Anterior cingulate cortex (tissue), 58 donors: ENCODE measurements around the gene ADGRA3.
"Not testable (repeated sequence)": the region's sequence is repeated elsewhere in the genome, so short reads cannot be mapped to it uniquely, and the experiment has no call there.

ENCODE experiments used
- DNase-seq, 58 donors: peaks; one replicate each; lab custom pipeline; 2025; lab: John Stamatoyannopoulos, UW

The ADGRA3 gene

DNA sequence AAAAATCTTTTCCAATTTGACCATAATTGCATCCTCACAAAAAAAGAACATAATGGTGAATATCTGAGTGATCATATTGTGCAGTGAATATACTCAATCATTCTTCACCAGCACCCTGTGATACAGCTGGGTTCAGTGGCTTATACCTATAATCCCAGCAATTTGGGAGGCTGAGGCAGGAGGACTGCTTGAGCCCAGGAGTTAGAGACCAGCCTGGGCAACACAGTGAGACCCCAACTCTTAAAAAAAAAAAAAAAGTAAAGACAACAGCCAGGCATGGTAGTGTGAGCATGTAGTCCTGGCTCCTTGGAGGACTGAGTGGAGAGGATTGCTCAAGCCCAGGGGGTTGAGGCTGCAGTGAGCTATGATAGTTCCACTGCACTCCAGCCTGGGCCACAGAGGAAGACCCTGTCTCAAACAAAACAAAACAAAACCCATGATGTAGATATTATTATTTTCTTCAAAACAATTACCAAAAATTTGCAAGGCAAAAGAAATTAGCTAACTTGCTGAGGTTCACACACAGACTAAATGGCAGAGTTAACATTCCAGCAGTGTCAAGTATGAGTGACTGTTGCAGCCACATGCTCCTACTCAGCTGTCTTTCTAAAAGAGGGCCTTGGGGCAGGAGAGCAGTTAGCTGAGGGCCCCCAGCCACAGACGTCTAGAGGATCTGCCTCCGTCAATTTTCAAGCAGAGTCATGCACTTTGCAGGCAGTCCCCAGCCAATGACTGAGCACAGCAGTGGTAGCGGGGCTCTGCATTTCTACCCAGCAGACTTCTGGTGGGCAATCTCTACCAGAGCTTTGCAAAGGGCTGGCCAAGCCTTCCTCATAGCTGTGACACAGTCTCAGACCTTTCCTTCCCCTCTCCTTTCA is 33.4 kb downstream of the ADGRA3 start:
- no peak for DNase-seq

DNA sequence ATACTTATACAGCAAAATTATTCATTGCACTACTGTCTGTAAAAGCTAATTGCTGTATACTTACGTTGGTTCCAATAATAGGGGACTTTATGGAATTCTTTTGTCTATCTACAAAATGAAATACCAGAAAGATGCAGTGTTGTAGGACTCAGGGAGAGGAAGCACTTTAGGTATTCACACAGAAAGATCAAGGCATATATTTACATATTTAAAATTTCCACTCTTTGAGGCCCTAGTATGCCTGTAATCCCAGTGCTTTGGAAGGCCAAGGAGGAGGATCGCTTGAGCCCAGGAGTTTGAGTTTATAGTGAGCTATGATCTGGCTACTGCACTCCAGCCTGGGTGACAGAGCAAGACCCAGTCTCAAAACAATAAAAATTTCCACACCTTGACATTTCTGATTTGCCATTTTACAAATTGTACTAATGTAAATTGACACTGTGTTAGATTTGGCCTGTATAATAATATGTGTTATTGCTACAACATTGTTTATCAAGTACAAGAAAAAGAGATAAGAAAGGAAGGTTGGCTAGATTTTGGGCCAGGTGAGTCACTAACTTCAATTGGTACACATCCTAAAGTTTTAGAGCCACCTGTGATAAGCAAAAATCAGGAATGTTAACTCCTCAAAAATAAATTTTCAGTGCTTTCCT is 35.1 kb downstream of the ADGRA3 start:
- DNase-seq, result no peak

DNA sequence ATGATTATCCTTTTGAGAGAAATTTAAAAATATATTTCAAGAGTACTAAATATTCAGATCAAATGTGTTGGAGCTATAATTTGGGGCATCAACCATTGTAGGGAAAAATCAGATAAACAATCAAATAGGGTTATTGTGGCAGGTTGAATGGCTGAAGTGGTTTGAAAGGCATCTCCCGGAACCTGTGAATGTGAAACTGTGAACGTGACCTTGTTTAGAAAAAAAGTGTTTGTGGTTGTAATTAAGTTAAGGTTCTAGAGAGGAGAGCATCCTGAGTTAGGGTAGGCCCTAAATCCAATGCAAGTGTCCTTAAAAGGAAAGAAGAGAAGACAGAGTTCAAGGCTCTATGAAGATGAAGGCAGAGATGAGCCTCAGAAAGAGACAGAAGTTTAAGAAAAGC is 37.4 kb downstream of the ADGRA3 start:
- no peak for DNase-seq

GRCh38 chr4:22477813-22478182 is 38.1 kb downstream of the ADGRA3 start:
- no peak for DNase-seq

DNA sequence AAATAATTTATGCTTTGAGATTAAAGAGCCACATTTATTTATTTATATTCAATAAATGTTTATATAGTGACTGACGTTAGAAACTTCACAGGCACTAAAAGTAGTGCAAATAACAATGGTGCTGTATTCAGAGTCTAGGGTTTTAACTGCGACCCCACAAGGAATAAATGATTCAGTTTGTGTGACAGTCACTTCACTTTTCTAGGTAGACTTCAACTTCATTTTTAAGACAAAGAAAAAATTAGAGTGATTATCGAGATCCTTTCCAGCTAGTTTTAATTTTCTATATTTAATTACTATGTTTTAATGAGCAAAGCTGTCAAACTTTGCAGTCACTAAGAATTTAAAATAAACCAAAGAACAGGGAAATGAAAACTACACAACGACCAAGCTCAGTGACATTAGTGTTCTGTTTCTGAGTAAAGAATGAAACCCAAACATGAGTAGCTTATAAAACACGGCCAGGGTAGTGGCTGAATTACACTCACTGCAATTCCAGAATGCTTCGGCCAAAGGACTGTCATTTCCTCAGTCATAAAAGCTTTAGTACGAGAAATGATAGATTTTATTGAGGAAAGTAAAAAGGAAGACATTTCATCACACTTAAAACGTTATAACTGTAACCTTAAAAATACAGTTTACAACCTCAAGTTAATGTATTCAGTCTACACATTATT is 38.6 kb downstream of the ADGRA3 start:
- DNase-seq, result no peak

DNA sequence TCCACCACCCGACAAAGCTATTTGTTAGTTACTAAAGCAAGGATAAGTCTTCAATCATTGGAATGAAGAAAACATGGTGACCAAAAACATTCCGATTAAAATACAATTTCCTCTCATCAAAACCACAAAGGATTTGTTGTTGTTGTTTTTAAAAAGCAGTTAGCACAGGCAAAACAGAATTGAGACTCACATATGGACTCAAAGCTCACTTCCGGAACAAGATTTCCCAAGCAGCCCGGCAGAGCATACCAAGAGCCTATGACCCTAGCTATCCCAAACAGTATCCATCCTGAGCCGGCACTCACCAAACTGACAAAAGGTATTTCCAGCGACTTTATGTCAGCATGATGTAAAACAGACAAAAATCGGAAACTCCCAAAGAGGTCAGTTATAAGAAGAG is 39.9 kb downstream of the ADGRA3 start:
- no peak for DNase-seq

- DNase-seq, result not testable (repeated sequence)
Observed at GRCh38 chr4:22475311-22475646, 40.6 kb downstream of the ADGRA3 start.

DNA sequence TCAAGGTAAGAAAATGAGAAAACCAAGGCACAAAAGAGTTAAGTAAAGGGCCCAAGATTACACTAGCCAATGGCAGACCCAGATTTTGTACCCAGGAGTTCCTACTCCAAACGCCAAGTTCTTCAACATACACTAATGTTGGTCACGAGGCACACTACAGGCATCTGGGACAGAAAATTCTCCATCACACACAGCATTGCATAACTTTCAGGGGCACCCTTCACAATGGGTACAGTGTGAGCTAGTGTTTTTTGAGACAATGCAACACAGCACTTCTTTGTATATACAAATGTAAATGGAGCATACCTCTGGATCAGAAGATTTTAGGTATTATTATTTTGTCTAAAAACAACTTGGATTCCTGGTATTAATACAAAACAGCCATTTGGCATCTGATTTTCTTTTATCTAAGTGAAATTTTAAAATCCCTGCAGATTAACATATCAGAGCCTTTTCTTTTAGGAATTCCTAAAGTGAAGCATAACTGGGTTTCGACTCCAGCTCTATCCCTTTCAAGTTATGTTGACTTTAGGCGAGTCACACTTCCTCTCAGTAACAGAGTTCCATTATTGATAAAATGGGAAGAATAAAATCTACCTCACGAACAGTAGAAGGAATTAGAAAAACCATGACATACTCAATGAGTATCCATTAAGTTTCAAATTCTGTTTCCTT is 41.1 kb downstream of the ADGRA3 start:
- no peak for DNase-seq

DNA sequence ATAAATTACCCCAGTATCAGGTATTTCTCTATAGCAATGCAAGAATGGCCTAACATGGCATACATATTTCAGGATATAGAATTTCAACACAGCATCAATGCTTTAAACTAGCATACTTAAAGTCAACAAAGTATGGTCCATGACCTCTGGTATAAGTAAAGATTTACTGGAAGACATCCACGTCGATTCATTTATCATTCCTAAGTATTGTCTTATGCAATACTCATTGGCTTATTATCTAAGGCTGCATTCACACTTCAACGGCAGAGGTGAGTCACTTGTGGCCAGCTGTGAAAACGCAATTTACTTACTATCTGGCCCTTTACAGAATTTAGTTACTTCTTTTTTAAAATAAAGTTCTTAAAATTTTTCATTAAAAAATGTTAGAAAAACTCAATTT is 42.6 kb downstream of the ADGRA3 start:
- no peak for DNase-seq

- DNase-seq, result no peak
Observed at GRCh38 chr4:22471999-22472461, 43.8 kb downstream of the ADGRA3 start.

DNA sequence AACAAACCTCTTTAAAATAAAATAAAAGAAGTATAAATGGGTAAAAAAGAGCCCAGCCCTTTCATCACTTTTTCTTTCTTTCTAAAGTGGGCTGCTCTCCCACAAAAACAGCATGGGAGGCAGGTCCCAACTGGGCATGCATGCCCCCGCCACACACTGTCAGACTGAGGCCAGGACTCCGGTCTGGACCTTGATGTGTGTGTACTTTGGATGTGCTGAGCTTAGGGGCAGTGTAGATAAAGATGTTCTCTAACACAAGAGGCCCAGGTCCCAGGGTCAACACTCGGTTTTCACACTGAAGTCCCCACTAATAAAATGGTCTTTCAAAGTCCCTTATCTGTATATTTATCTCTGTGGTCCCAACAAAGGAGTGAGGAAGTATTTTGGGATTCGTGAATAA is 44.4 kb downstream of the ADGRA3 start:
- DNase-seq, result no peak

- no peak for DNase-seq
Observed at GRCh38 chr4:22466581-22466980, 49.3 kb downstream of the ADGRA3 start.

GRCh38 chr4:22465996-22466395 is 49.9 kb downstream of the ADGRA3 start:
- no peak for DNase-seq

DNA sequence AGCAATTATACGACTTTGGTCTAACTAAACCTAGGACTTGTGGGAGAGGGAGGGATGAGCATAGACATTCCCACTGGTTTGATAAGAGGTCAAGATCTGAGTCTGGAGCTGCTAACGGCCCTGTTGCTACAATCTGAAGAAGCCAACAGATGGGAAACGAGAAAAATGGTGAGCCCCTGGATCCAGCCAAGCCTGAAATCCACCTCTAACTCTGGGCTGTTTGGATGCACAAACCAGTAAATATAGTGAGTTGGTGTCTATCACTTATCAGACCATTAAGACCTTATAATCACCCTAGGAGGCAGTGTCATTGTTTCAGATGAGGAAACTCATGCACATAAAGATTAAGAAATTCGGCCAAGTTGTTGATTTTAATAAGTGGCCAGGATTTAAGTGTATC is 50.5 kb downstream of the ADGRA3 start:
- no peak for DNase-seq

DNA sequence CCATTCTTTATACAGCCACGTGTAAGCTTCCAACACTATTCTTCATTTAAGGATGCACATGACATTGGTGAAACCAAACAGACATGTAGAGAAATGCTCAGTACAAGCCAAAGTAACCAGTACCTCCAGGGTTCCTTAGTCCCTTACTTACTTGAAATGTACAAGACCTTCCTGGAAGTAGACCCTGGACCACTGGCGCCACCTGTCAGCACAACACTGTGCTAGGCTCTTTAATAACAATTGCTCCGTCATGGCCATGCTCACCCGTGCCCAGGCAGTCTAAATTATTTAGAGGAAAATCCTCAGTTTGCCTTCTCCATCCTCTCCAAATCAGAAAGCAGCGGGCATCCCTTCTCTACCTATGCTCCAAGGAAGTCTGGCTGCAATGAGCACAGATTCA is 52.7 kb downstream of the ADGRA3 start:
- no peak for DNase-seq

- no peak for DNase-seq
Observed at GRCh38 chr4:22462688-22463087, 53.2 kb downstream of the ADGRA3 start.

GRCh38 chr4:22460266-22460665 is 55.6 kb downstream of the ADGRA3 start:
- DNase-seq, result no peak

DNA sequence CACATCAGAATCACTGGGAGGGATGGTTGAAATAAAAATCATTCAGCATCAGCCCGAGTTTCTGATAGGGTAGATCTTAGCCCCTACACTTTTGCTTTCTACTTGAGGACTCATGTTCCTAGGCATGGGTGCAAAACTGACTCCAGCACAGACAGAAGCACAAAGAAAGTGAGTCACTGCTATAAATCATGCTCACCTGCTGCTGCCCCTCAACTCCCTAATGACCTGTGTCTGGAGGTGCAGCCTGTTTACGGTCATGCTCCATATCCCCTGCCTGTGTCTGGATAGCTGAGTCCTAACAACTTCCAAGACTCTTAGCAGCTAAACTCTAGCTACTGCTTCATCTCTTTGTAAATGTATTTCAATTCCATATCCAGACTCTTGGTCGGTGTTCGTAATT is 57.8 kb downstream of the ADGRA3 start:
- no peak for DNase-seq

DNA sequence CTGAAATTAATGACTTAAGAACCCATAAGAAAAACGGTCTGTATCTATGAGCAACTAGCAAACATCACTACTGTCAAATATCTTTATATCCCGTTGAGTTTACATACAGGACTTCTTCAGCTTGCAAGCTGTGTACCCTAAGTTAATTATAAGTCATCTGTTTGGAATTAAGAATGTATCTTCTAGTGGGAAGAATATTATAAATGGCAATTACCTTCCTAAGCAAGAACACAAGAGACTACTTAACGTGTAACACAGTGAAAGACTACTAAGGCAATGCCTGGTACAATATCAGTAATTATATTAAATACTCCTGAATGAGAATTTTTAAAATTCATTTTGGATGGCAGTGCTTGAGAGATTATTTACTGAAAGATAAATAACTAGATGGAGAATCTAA is 58.5 kb downstream of the ADGRA3 start:
- DNase-seq, result no peak

DNA sequence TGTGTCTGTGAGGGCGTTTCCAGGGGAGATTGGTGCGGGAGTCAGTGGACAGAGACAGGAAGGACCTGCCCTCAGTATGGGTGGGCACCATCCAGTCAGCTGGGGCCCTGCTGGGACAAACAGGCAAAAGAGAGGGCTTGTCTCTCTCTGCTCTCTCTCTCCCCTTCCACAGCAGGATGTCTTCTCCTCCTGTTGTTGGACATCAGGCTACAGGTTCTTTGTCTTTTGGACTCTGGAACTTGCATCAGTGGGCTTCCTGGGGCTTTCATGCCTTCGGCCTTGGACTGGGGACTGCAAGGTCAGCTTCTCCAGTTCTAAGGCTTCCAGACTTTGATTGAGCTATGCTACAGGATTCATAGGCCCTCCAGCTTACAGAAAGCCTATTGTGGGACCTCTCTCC is 59.6 kb downstream of the ADGRA3 start:
- no peak for DNase-seq

DNA sequence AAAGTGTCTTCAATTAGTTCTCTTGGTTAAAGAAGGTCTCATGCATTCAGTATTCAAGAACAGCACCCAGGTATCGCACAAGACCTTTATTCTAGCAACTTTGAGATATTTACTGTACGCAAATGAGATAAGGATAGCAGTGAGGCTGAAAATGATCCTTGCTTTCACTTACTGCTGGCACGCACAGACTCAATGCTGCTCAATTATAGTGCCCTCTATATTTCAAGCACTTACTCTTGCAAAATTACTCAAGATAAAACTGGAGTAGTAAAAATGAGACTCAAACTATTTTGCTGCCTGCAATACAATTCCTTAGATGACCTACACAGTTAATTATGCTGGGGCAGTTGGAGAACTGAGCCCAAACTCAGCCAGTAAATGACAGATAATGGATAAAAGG is 60.9 kb downstream of the ADGRA3 start:
- no peak for DNase-seq
